Measurements from ENCODE around the gene NANS. TPM values are rescaled to one million over a fixed set of nuclear protein-coding genes. Genes with fewer than 3 reads are reported as not detected.

Gene NANS
- total RNA-seq, 2 donors from 2014 or later = 160 to 318 TPM

DNA sequence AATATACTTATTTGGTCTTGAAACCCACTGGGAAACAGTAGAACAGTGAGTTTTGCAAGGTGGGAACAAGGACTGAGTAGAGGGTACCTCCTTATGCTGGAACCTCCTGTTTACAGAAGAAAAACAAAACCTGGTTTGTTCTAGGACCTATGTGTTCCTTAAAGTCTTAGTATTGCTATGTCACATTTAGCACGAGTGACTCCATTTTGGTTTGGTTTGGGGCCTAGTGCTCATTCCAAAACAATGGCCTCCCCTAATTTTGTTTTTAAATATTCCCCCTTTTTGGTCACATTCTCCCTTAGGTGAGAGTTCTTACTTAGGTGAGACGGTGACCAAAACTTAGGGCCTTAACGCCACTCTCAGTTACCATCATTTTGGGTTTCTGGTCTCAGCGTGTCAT lies 6.2 kb upstream of the NANS start:
- no peak for DNase-seq (ENCODE audit: low spot score)
- Histone ChIP-seq H3K36me3 (no peaks in the 10 kb centered on the region), H3K9me3 (no peaks in the 10 kb centered on the region), H3K4me3 (no peak overlapping the region), H3K27me3 (replicated peaks; ENCODE audit: insufficient read depth) (no peaks in the 10 kb centered on the region), H3K27ac (no peak overlapping the region), H3K4me1 (replicated peaks) (no peaks in the 10 kb centered on the region)
- TF ChIP-seq, protein P1, sequence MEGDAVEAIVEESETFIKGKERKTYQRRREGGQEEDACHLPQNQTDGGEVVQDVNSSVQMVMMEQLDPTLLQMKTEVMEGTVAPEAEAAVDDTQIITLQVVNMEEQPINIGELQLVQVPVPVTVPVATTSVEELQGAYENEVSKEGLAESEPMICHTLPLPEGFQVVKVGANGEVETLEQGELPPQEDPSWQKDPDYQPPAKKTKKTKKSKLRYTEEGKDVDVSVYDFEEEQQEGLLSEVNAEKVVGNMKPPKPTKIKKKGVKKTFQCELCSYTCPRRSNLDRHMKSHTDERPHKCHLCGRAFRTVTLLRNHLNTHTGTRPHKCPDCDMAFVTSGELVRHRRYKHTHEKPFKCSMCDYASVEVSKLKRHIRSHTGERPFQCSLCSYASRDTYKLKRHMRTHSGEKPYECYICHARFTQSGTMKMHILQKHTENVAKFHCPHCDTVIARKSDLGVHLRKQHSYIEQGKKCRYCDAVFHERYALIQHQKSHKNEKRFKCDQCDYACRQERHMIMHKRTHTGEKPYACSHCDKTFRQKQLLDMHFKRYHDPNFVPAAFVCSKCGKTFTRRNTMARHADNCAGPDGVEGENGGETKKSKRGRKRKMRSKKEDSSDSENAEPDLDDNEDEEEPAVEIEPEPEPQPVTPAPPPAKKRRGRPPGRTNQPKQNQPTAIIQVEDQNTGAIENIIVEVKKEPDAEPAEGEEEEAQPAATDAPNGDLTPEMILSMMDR (IDR thresholded peaks at IDR 0.05) = no peak
- TF ChIP-seq POLR2A (IDR thresholded peaks at IDR 0.05) (no peak), POLR2AphosphoS5 (IDR thresholded peaks at IDR 0.05) (no peak)
- 96% methylated on average over 4 of the region's 4 CpGs for WGBS
- intact Hi-C loops (cut with DNase I) = no loop called here

DNA sequence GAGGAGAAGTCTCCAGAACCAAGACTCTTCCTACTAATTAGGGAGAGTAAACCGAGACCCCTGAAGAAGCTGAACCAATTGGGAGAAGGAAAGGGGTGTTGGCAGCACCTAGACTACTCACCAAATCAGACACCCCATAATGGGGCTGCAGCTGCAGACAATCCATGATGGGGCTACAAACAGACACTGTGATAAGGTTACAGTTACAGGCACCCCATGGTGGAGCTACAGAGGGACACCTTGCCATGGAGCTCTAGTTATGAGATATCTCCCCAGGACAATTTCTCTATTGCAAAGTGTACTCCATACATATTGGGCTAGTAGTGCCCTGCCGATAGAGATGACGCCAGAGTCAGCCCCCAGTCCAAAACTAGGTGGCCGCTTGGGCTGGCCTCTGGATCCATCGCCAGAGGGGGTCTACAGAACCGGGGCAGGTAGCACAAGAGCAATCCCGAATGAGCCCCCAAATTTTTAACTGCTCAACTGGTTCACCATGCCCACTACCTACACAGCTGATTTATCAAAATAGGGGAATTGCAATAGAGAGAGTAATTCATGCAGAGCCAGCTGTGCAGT lies 2.1 kb upstream of the NANS start:
- intact Hi-C loops (cut with DNase I) = no loop called here
- no peak for DNase-seq (ENCODE audit: low spot score)

DNA sequence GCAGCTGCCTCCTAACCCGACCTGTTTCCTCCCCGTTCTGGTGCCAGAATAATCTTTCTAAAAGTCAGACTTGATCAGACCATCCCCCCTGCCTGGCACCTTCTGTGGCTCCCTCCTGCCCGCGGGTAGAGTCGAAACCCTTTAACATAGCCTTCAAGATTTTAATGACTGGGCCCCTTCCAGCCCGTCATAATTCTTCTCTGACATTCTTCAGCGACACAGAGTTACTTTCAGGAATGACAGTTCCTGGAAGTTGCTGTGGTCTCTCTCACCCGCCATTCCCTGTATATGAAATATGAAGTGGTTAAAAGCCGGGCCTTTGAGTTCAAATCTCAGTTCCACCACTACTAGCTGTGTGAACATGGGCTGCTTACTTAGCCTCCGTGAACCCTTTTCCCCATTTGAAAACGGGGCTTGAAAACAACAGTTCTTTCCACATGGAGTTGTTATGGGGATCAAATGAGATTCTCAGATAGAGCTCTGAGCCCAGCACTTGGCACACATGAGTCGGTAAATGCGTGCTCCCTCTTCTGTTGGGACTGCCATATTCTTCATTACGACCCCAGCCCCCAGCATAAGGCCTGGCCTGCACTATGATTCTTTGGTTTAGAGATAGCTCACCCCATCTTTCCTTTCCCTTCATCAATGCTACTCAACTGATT lies 737 bp downstream of the NANS start:
- DNase-seq (ENCODE audit: low spot score) = no peak
- no peaks in the 10 kb centered on the region for H3K27me3 ChIP-seq (replicated peaks; ENCODE audit: insufficient read depth)
- no peaks in the 10 kb centered on the region for H3K9me3 ChIP-seq
- WGBS = 3% methylated on average over 14 of the region's 14 CpGs
- TF ChIP-seq POLR2A (IDR thresholded peaks at IDR 0.05) (no peak), POLR2AphosphoS5 (IDR thresholded peaks at IDR 0.05) (no peak)
- TF ChIP-seq, protein P1 (IDR thresholded peaks at IDR 0.05) = no peak
- no peaks in the 10 kb centered on the region for H3K36me3 ChIP-seq
- H3K27ac ChIP-seq = peak overlapping the region; percentile 97
- intact Hi-C loops (cut with DNase I) = loop anchor here (5.0 kb wide), 2 partner anchors 135 to 200 kb away; partner anchors contain the start of genes TBC1D2 and TRMO
- H3K4me1 ChIP-seq (replicated peaks) = no peaks in the 10 kb centered on the region
- peak overlapping the region; percentile 88 to 94 for H3K4me3 ChIP-seq

More for the DNA sequence above, 2.1 kb upstream of the NANS start:
- Histone ChIP-seq H3K27ac (no peak overlapping the region), H3K27me3 (replicated peaks; ENCODE audit: insufficient read depth) (no peaks in the 10 kb centered on the region), H3K4me3 (no peak overlapping the region), H3K9me3 (no peaks in the 10 kb centered on the region), H3K36me3 (no peaks in the 10 kb centered on the region), H3K4me1 (replicated peaks) (no peaks in the 10 kb centered on the region)
- WGBS = 91% methylated on average over 7 of the region's 7 CpGs
- TF ChIP-seq POLR2AphosphoS5 (IDR thresholded peaks at IDR 0.05) (no peak), POLR2A (IDR thresholded peaks at IDR 0.05) (no peak)
- TF ChIP-seq, protein P1 (IDR thresholded peaks at IDR 0.05) = no peak

DNA sequence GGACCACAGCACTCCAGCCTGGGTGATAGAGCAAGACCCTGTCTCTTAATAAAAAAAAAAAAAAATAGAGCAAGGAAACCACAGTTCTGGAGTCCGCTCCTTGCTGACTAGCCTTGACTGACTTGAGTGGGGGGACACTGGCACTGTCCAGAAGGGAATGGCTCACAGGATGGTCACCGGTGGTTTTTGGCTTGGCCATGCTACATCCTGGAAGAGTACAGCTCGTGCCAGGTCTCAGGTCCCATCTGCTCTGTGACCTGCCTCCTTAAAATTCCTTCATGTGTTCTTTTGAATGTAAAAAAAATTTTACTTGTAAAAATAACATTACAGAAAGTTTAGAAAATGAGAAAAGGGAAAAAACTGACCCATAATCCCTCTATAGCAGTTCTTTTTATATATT lies 5.6 kb downstream of the NANS start:
- Histone ChIP-seq H3K4me3 (no peak overlapping the region), H3K36me3 (no peaks in the 10 kb centered on the region), H3K27me3 (replicated peaks; ENCODE audit: insufficient read depth) (no peaks in the 10 kb centered on the region), H3K27ac (peak overlapping the region; percentile 69 to 97), H3K9me3 (no peaks in the 10 kb centered on the region), H3K4me1 (replicated peaks) (no peaks in the 10 kb centered on the region)
- TF ChIP-seq, protein P1 (IDR thresholded peaks at IDR 0.05) = no peak
- TF ChIP-seq POLR2A (IDR thresholded peaks at IDR 0.05) (no peak), POLR2AphosphoS5 (IDR thresholded peaks at IDR 0.05) (no peak)
- WGBS = 76% methylated on average over 3 of the region's 3 CpGs
- DNase-seq (ENCODE audit: low spot score) = no peak
- intact Hi-C loops (cut with DNase I) = no loop called here
